Mammary epithelial cell (primary cell): Measurements from ENCODE around the gene GCNT4.

ENCODE experiments used
- CTCF ChIP-seq, 2 donors: IDR thresholded peaks in 1 of 2; conservative IDR thresholded peaks in 1 of 2; 2 replicates each; pipeline ENCODE4 v1.5.1; 2011 to 2012; ENCODE audit warnings: inconsistent platforms in 2 of 2, low read length in 2 of 2, mild to moderate bottlenecking in 2 of 2, control low read depth in 1 of 2, low read depth in 1 of 2; ENCODE audit not compliant: insufficient read depth in 1 of 2; ENCODE audit errors: extremely low read depth in 1 of 2
- EZH2 ChIP-seq: IDR thresholded peaks from 2 replicates; pipeline ENCODE4 v1.6.1; 2012; ENCODE audit warnings: low read length, inconsistent platforms, borderline replicate concordance

- TF ChIP-seq EZH2 (no peak), CTCF (conservative IDR thresholded peaks at IDR 0.05 in 1 of 2, IDR thresholded peaks at IDR 0.05 in 1 of 2; ENCODE audit: extremely low read depth in 1 of 2, insufficient read depth in 1 of 2, low read depth in 1 of 2, low read length in 2 of 2) (no peak)
Measured at GRCh38 chr5:75091597-75091996, 39.2 kb upstream of the GCNT4 start.
